GM12865 (cell line): ENCODE measurements around the gene RAPGEF1.

ENCODE experiments used
- DNase-seq: peaks from one replicate; pipeline ENCODE4 v3.0.0; 2010; ENCODE audit warnings: low read depth
- H3K4me3 ChIP-seq: 2 replicates; pipeline ENCODE4 v1.5.1; 2011; ENCODE audit warnings: mild to moderate bottlenecking, low read depth, low read length, control low read depth
- TF ChIP-seq, protein P1 (sequence below): IDR thresholded peaks from 2 replicates; pipeline ENCODE4 v1.5.1; 2011; ENCODE audit warnings: low read length, control low read depth, low read depth, inconsistent platforms; ENCODE audit not compliant: insufficient read depth; ENCODE audit errors: missing control alignments

RAPGEF1 gene

DNA sequence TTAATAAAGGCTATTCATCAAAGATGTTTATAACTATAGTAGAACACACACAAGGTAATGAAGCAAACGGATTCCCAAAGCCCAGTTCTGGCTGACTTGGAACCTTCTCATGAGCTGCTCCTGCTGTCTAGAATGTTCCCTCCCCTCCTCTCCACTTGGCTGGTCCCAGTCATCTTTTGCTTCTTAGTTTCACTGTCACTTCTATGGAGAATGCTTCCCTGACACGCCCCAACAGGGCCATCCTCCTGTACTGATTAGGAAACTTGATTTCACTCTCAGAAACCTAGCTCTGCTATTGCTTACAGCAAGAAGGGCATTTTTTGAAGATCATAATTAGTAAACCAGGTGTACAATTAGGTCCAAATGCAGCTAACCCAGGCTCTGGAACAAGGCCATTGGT, 3.2 kb upstream of the RAPGEF1 start:
- TF ChIP-seq, protein P1, sequence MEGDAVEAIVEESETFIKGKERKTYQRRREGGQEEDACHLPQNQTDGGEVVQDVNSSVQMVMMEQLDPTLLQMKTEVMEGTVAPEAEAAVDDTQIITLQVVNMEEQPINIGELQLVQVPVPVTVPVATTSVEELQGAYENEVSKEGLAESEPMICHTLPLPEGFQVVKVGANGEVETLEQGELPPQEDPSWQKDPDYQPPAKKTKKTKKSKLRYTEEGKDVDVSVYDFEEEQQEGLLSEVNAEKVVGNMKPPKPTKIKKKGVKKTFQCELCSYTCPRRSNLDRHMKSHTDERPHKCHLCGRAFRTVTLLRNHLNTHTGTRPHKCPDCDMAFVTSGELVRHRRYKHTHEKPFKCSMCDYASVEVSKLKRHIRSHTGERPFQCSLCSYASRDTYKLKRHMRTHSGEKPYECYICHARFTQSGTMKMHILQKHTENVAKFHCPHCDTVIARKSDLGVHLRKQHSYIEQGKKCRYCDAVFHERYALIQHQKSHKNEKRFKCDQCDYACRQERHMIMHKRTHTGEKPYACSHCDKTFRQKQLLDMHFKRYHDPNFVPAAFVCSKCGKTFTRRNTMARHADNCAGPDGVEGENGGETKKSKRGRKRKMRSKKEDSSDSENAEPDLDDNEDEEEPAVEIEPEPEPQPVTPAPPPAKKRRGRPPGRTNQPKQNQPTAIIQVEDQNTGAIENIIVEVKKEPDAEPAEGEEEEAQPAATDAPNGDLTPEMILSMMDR = no peak
- DNase-seq = no peak
- no peak overlapping the region for H3K4me3 ChIP-seq

DNA sequence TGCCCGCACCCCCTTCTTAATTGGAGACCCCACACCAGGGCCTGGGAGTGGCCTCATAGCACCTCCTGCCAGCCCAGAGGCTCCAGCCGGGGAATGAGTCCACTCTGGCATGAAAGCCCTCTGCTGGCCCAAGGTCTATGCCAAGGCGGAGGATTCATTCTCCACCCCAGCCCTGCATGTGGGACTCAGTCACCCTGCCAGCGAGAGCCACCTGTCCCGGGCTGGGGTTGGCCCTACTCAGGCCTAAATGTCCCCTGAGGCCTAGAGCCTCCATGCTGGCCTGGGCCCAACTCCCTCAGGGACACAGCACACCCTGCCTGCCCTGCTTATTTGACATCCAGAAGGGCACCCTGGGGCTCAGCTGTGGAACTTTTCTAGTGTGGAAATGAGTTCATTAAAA, 1.0 kb upstream of the RAPGEF1 start:
- no peak overlapping the region for H3K4me3 ChIP-seq
- TF ChIP-seq, protein P1 = no peak
- DNase-seq = no peak

DNA sequence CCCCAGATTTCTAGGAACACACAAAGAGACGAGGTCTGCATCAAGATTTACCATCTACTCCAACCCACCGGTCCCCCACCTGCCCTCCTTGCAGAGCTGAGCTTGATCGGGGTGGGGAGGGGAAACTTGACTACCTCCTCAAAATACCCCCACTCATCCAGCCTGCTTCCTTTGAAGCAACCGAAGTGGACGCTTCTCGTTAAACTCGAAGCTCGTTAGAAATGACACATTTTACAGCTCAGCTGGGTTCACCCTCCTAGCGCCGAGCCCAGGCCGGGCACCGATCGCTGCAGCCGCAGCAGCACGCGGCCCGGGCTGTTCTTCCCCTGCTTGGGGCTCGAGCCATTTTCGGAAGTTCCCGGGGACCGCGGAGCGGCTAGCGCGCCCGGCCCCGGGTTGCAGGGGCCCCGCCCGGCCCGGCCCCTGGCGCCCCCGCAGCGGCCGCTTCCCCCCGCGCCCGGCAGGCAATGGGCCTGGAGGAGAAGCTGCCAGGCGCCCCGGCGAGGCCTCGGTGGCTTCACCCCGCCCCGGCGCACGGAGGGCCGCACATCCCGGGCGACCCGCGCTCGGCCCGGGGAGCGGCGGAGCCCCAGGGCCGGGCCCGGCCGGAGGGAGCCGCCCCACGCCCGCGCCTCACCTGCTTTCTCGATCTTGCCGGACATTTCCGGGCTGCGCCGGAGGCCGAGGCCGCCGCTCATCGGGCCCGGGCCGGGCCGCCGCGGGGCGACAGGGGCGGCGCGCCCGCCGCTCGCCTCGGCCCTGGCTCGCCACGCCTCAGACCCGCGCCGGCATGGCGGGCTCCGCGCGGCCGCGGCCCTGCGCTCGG, 530 bp downstream of the RAPGEF1 start:
- DNase-seq = peak; percentile 54
- peak overlapping the region; percentile 65 for H3K4me3 ChIP-seq
- TF ChIP-seq, protein P1 = no peak

DNA sequence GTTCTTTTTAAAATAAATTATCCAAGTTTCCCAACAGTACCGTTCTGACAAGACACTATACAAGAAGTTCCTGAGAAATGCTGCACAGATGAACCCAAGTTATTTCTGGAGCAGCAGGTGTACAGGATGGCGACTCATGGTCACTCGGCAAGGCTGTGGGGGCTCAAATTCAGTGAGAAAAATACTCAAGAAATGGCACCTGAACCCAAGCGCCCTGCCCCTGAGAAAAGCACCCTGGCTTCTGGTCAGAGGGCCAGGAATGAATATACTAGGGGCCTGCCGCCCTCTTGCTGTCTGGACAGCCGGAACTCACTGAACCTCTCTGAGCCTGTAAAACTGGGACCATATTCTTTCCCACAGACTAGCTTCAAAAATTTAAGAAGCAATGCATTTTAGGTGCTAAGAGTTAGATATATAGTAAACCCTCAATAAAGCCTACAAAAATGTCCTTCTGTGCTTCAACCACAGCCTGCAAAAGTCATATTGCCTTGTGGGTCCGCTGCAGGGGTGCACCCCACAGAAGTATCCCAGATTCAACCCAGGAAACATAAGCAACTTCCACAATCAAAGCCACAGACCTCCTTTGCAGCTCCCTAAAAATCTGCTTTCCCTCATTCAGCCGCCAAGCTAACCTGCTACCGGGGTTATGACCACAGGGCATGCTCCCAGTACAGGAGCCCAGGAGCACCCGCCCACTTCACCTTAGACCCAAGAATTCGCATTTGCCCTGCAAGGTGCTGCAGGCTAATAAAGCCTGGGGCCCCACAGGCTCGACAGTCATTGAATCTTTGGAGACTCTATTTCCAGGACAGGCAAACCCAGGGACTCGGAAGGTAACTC, 1.4 kb downstream of the RAPGEF1 start:
- peak; percentile 53 for DNase-seq
- TF ChIP-seq, protein P1 = no peak
- H3K4me3 ChIP-seq = peak overlapping the region; percentile 65

DNA sequence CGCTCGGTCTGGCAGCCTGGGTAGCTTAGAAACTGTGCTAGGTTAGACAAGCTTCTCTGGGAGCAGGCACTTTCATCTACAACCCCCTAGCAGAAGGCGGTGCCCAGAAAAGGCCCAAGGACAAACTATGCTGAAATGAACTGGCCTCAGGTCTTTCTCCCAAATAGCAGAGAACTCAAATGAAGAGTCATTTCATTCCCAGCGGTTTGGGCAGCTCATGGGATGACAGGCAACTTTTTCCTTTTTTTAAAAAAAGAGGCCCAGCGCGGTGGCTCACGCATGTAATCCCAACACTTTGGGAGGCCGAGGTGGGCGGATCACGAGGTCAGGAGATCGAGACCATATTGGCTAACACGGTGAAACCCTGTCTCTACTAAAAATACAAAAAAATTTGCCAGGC, 2.5 kb downstream of the RAPGEF1 start:
- DNase-seq = peak; percentile 34
- TF ChIP-seq, protein P1 = no peak
- H3K4me3 ChIP-seq = peak overlapping the region; percentile 65

DNA sequence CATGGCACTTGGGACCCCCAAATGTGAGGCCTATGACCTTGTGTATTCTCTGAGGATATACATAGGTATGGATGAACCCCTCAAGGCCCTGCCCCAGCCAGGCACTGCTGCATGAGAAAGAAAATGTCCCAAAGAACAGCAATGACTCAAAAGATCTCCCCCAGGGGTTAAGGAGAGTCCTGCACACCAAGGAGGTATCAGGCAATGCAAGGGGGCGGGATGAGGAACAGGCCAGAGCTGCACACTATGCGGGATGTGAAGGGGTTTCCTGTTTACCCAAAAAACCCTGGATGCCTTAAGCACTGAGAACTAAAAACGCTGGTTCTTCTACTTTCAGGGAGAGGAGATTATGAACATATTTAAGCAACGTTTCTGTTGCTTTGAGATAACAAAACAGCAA, 3.4 kb downstream of the RAPGEF1 start:
- peak; percentile 45 for DNase-seq
- TF ChIP-seq, protein P1 = no peak
- H3K4me3 ChIP-seq = peak overlapping the region; percentile 65
